HepG2 (cell line): ENCODE measurements around the gene GGT7.

Source experiments
- CTCF ChIP-seq: sonication (generic); formaldehyde crosslinking; IDR thresholded peaks from 2 replicates; pipeline ENCODE4 v1.5.0; 2020; ENCODE audit warnings: mild to moderate bottlenecking, missing genetic modification reagents, moderate library complexity
- ERF ChIP-seq: IDR thresholded peaks from 2 replicates; pipeline ENCODE4 v1.6.1; 2018; ENCODE audit warnings: missing biosample characterization, missing genetic modification reagents
- GTF2F1 ChIP-seq: fragments of 150-350 bp; IDR thresholded peaks from 2 replicates; pipeline ENCODE4 v1.6.1; 2014; ENCODE audit warnings: low read length
- PRDM15 ChIP-seq: sonication (generic); formaldehyde crosslinking; IDR thresholded peaks from 2 replicates; pipeline ENCODE4 v1.4.0; 2020; ENCODE audit warnings: missing genetic modification reagents
- SALL1 ChIP-seq: sonication (generic); formaldehyde crosslinking; IDR thresholded peaks from 2 replicates; pipeline ENCODE4 v1.8.0; 2022; ENCODE audit warnings: mild to moderate bottlenecking, missing genetic modification reagents
- ZBTB49 ChIP-seq: sonication (generic); formaldehyde crosslinking; IDR thresholded peaks from 2 replicates; pipeline ENCODE4 v1.4.0; 2020; ENCODE audit warnings: missing genetic modification reagents, borderline replicate concordance
- ZMYM2 ChIP-seq: sonication (generic); formaldehyde crosslinking; IDR thresholded peaks from 2 replicates; pipeline ENCODE4 v1.8.0; 2022; ENCODE audit warnings: mild to moderate bottlenecking, missing genetic modification reagents
- ZNF18 ChIP-seq: sonication (generic); formaldehyde crosslinking; IDR thresholded peaks from 2 replicates; pipeline ENCODE4 v1.8.0; 2022; ENCODE audit warnings: mild to moderate bottlenecking, missing genetic modification reagents; ENCODE audit not compliant: insufficient replicate concordance
- ZNF264 ChIP-seq: sonication (generic); formaldehyde crosslinking; IDR thresholded peaks from 2 replicates; pipeline ENCODE4 v1.4.0; 2020; ENCODE audit warnings: missing genetic modification reagents
- ZNF800 ChIP-seq: sonication (generic); formaldehyde crosslinking; IDR thresholded peaks from 2 replicates; pipeline ENCODE4 v1.4.0; 2020; ENCODE audit warnings: missing genetic modification reagents

- TF ChIP-seq ZBTB49 (CRISPR knock-in tag) (no peak), GTF2F1 (no peak), ZNF800 (no peak), ERF (peak; percentile 17; the same call in 1 of the 2 replicates), PRDM15 (CRISPR knock-in tag) (peak; percentile 42; the same call in 1 of the 2 replicates), CTCF (CRISPR knock-in tag) (peak; percentile 82), ZMYM2 (no peak), SALL1 (CRISPR knock-in tag) (peak; percentile 68), ZNF18 (CRISPR knock-in tag) (peak; percentile 5), ZNF264 (CRISPR knock-in tag) (no peak; the same call in 1 of the 2 replicates)
Observed at GRCh38 chr20:34824806-34825529, 47.7 kb downstream of the GGT7 start.
